Measurements from ENCODE around the gene FOCAD. TPM values are rescaled to one million over a fixed set of nuclear protein-coding genes. Genes with fewer than 3 reads are reported as not detected.

The FOCAD gene
- total and polyA plus RNA-seq, 8 donors: 5.6 to 212 (median 12.2) TPM

GRCh38 chr9:20989923-20990341 lies 305.9 kb downstream of the FOCAD start:
- DNase-seq: peak in 1 of 2 donors; percentile 9
- TF ChIP-seq CTCF (IDR thresholded peaks at IDR 0.05): no peak
- H3K4me3 ChIP-seq: no peak overlapping the region
- H3K36me3 ChIP-seq: peaks cover 0 to 40% (median 23%) of the 10 kb centered on the region in 4 donors
- intact Hi-C loops (cut with DNase I; ENCODE audit: low total_unique reads): no loop called here
- no peaks in the 10 kb centered on the region for H3K27me3 ChIP-seq
- no peaks in the 10 kb centered on the region for H3K9me3 ChIP-seq
- peaks cover 0 to 28% (median 2%) of the 10 kb centered on the region in 4 donors for H3K4me1 ChIP-seq
- WGBS, 5 donors: 73 to 93% (median 77%) methylated on average over 6 of the region's 6 CpGs
- H3K27ac ChIP-seq: peak overlapping the region in 2 of 5 donors; percentile 10 to 15

GRCh38 chr9:20990867-20991266 lies 306.8 kb downstream of the FOCAD start:
- Histone ChIP-seq H3K27me3 (no peaks in the 10 kb centered on the region), H3K9me3 (no peaks in the 10 kb centered on the region), H3K4me3 (no peak overlapping the region), H3K4me1 (peaks cover 0 to 25% (median 2%) of the 10 kb centered on the region in 4 donors), H3K27ac (peak overlapping the region in 1 of 5 donors; percentile 10), H3K36me3 (peaks cover 0 to 45% (median 26%) of the 10 kb centered on the region in 4 donors)
- 73 to 100% (median 93%) methylated on average over 2 of the region's 2 CpGs for WGBS, 5 donors
- intact Hi-C loops (cut with DNase I; ENCODE audit: low total_unique reads): no loop called here
- DNase-seq: peak in 1 of 2 donors; percentile 25
- TF ChIP-seq POLR2AphosphoS5 (IDR thresholded peaks at IDR 0.05) (no peak), POLR2A (IDR thresholded peaks at IDR 0.05) (no peak), EP300 (IDR thresholded peaks at IDR 0.05) (no peak), CTCF (IDR thresholded peaks at IDR 0.05) (no peak)

GRCh38 chr9:20994486-20994885 lies 310.4 kb downstream of the FOCAD start:
- H3K4me1 ChIP-seq: peaks cover 0 to 7% (median 0%) of the 10 kb centered on the region in 4 donors
- 80 to 94% (median 85%) methylated on average over 3 of the region's 3 CpGs for WGBS, 5 donors
- H3K4me3 ChIP-seq: no peak overlapping the region
- TF ChIP-seq POLR2A (IDR thresholded peaks at IDR 0.05) (no peak), CTCF (IDR thresholded peaks at IDR 0.05) (no peak), POLR2AphosphoS5 (IDR thresholded peaks at IDR 0.05) (no peak), EP300 (IDR thresholded peaks at IDR 0.05) (no peak)
- H3K27me3 ChIP-seq: no peaks in the 10 kb centered on the region
- peaks cover 0 to 43% (median 29%) of the 10 kb centered on the region in 4 donors for H3K36me3 ChIP-seq
- DNase-seq: no peak
- H3K27ac ChIP-seq: no peak overlapping the region
- no peaks in the 10 kb centered on the region for H3K9me3 ChIP-seq
- intact Hi-C loops (cut with DNase I; ENCODE audit: low total_unique reads): no loop called here

GRCh38 chr9:20995616-20996015 lies 311.6 kb downstream of the FOCAD start:
- Histone ChIP-seq H3K27me3 (no peaks in the 10 kb centered on the region), H3K27ac (no peak overlapping the region), H3K4me3 (no peak overlapping the region), H3K9me3 (no peaks in the 10 kb centered on the region), H3K4me1 (no peaks in the 10 kb centered on the region), H3K36me3 (peaks cover 0 to 35% (median 20%) of the 10 kb centered on the region in 4 donors)
- WGBS, 5 donors: 72 to 81% (median 77%) methylated on average over 2 of the region's 2 CpGs
- no peak for TF ChIP-seq POLR2A (IDR thresholded peaks at IDR 0.05)
- TF ChIP-seq CTCF (IDR thresholded peaks at IDR 0.05): no peak
- TF ChIP-seq EP300 (IDR thresholded peaks at IDR 0.05): no peak
- no peak for TF ChIP-seq POLR2AphosphoS5 (IDR thresholded peaks at IDR 0.05)
- intact Hi-C loops (cut with DNase I; ENCODE audit: low total_unique reads): no loop called here
- DNase-seq: no peak

All from stomach (tissue), 9 donors.